Islet precursor cell (in vitro differentiated cells): ENCODE measurements around the gene NRARP.
A peak's percentile ranks its signal among the peaks of the same experiment; 100 is the strongest.

Experiments
- DNase-seq: peaks from one replicate; pipeline ENCODE4 v3.0.0-alpha.2; 2018

NRARP gene

GRCh38 chr9:137321726-137322361 is 19.8 kb upstream of the NRARP start:
- no peak for DNase-seq

GRCh38 chr9:137320555-137321384 is 18.7 kb upstream of the NRARP start:
- DNase-seq: peak; percentile 56

- peak; percentile 55 for DNase-seq
Observed at GRCh38 chr9:137319739-137320551, 17.9 kb upstream of the NRARP start.

GRCh38 chr9:137319011-137319738 is 17.1 kb upstream of the NRARP start:
- peak; percentile 86 for DNase-seq

- peak; percentile 49 for DNase-seq
Observed at GRCh38 chr9:137318602-137319001, 16.5 kb upstream of the NRARP start.

- no peak for DNase-seq
Observed at GRCh38 chr9:137317718-137318511, 15.8 kb upstream of the NRARP start.

GRCh38 chr9:137317021-137317717 is 15.1 kb upstream of the NRARP start:
- DNase-seq: no peak

- DNase-seq: peak; percentile 77
Observed at GRCh38 chr9:137316012-137316981, 14.2 kb upstream of the NRARP start.

GRCh38 chr9:137315581-137316011 is 13.5 kb upstream of the NRARP start:
- no peak for DNase-seq

GRCh38 chr9:137314561-137315560 is 12.8 kb upstream of the NRARP start:
- peak; percentile 52 for DNase-seq

- DNase-seq: peak; percentile 58
Observed at GRCh38 chr9:137313956-137314560, 12.0 kb upstream of the NRARP start.

GRCh38 chr9:137313326-137313936 is 11.4 kb upstream of the NRARP start:
- peak; percentile 53 for DNase-seq

- DNase-seq: peak; percentile 49
Observed at GRCh38 chr9:137312852-137313325, 10.8 kb upstream of the NRARP start.

- no peak for DNase-seq
Observed at GRCh38 chr9:137311986-137312851, 10.1 kb upstream of the NRARP start.

GRCh38 chr9:137311171-137311985 is 9.3 kb upstream of the NRARP start:
- peak; percentile 74 for DNase-seq
